AG04449 (cell line): Measurements from ENCODE around the gene CNIH2.

Source experiments
- CTCF ChIA-PET: fragments of 350-600 bp; formaldehyde crosslinking; extraction: SDS; loops from one replicate; lab custom pipeline; 2021; ENCODE audit warnings: antibody characterized with exemption; lab: Yijun Ruan, JAX
- POLR2A ChIA-PET: fragments of 400-600, 350-600 bp; formaldehyde crosslinking; extraction: SDS; loops from one replicate; lab custom pipeline; 2020; ENCODE audit warnings: antibody characterized with exemption, inconsistent platforms; lab: Yijun Ruan, JAX
- DNase-seq: peaks from one replicate; pipeline ENCODE4 v3.0.0-alpha.2; 2010; ENCODE audit warnings: low read depth, low spot score
- H3K4me3 ChIP-seq: 2 replicates; pipeline ENCODE4 v1.5.1; 2011; ENCODE audit warnings: low read depth, mild to moderate bottlenecking, control low read depth, low read length
- CTCF ChIP-seq: IDR thresholded peaks from one replicate; pipeline ENCODE4 v1.5.1; 2011; ENCODE audit warnings: mild to moderate bottlenecking, moderate library complexity, low read length, control low read depth, inconsistent platforms; ENCODE audit not compliant: insufficient read depth; ENCODE audit errors: missing control alignments

Gene CNIH2

GRCh38 chr11:66288671-66289547 is 10.9 kb downstream of the CNIH2 start, which contains the start of gene YIF1A:
Gene YIF1A, minus strand, starts transcription at chr11:66289143. Its CDS starts 158 bp downstream, at chr11:66288985.
- H3K4me3 ChIP-seq, result peak within 1 kb of the TSS; percentile 82
- DNase-seq, result peak; percentile 98
- no peak for TF ChIP-seq CTCF
- POLR2A ChIA-PET, result interaction anchor here (0.6 to 2.9 kb wide), 15 partner anchors 9 to 1030 kb away, joined by 3 to 24 read pairs (median 5); partner anchors contain the start of genes CD248, RAB1B and RIN1
- CTCF ChIA-PET, result interaction anchor here (0.7 to 10.6 kb wide), 15 partner anchors 9 to 150 kb away, joined by 3 to 109 read pairs (median 5); partner anchors contain the start of genes RAB1B and RIN1

GRCh38 chr11:66289548-66290329 is 11.8 kb downstream of the CNIH2 start:
- POLR2A ChIA-PET, result interaction anchor here (0.6 to 2.9 kb wide), 14 partner anchors 9 to 1030 kb away, joined by 3 to 24 read pairs (median 5); partner anchors contain the start of genes CD248, RAB1B and RIN1
- DNase-seq, result no peak
- CTCF ChIA-PET, result interaction anchor here (0.8 to 10.6 kb wide), 13 partner anchors 8 to 267 kb away, joined by 3 to 109 read pairs (median 6); partner anchors contain the start of genes RAB1B and RIN1
- H3K4me3 ChIP-seq, result peak overlapping the region; percentile 81
- TF ChIP-seq CTCF, result no peak

- H3K4me3 ChIP-seq, result peak overlapping the region; percentile 81
- POLR2A ChIA-PET, result interaction anchor here (2.9 kb wide), 1 partner anchor 22 kb away, joined by 21 read pairs; no protein-coding TSS in a partner anchor
- DNase-seq, result no peak
- TF ChIP-seq CTCF, result no peak
- CTCF ChIA-PET, result interaction anchor here (1.0 to 10.6 kb wide), 4 partner anchors 22 to 268 kb away, joined by 3 to 109 read pairs (median 8); partner anchors contain the start of gene RIN1
These were observed 12.3 kb downstream of the CNIH2 start for GRCh38 chr11:66290330-66290621.

GRCh38 chr11:66291303-66291705 is 13.3 kb downstream of the CNIH2 start:
- no peak for TF ChIP-seq CTCF
- CTCF ChIA-PET, result interaction anchor here (0.7 to 10.6 kb wide), 8 partner anchors 21 to 269 kb away, joined by 3 to 109 read pairs (median 4); partner anchors contain the start of gene RIN1
- no peak for DNase-seq
- POLR2A ChIA-PET, result interaction anchor here (0.6 to 1.0 kb wide), 3 partner anchors 22 to 131 kb away, joined by 3 read pairs; partner anchors contain the start of gene CD248
- no peak overlapping the region for H3K4me3 ChIP-seq

GRCh38 chr11:66291706-66292542 is 13.9 kb downstream of the CNIH2 start, which contains the start of gene TMEM151A:
Gene TMEM151A, plus strand, starts transcription at chr11:66291894. Its CDS starts 120 bp downstream, at chr11:66292014.
- POLR2A ChIA-PET, result interaction anchor here (0.6 to 1.0 kb wide), 3 partner anchors 22 to 130 kb away, joined by 3 read pairs; partner anchors contain the start of gene CD248
- no peak for DNase-seq
- H3K4me3 ChIP-seq, result peak within 1 kb of the TSS; percentile 36; the same call in 1 of the 2 replicates
- no peak for TF ChIP-seq CTCF
- CTCF ChIA-PET, result interaction anchor here (1.4 to 10.6 kb wide), 4 partner anchors 20 to 98 kb away, joined by 5 to 109 read pairs (median 11); no protein-coding TSS in a partner anchor
